Measurements from ENCODE around the gene LRRFIP2. TPM values are rescaled to one million over a fixed set of nuclear protein-coding genes. Genes with fewer than 3 reads are reported as not detected.

The LRRFIP2 gene
- total RNA-seq, 1 experiment from 2014 or later: 19.7 TPM

DNA sequence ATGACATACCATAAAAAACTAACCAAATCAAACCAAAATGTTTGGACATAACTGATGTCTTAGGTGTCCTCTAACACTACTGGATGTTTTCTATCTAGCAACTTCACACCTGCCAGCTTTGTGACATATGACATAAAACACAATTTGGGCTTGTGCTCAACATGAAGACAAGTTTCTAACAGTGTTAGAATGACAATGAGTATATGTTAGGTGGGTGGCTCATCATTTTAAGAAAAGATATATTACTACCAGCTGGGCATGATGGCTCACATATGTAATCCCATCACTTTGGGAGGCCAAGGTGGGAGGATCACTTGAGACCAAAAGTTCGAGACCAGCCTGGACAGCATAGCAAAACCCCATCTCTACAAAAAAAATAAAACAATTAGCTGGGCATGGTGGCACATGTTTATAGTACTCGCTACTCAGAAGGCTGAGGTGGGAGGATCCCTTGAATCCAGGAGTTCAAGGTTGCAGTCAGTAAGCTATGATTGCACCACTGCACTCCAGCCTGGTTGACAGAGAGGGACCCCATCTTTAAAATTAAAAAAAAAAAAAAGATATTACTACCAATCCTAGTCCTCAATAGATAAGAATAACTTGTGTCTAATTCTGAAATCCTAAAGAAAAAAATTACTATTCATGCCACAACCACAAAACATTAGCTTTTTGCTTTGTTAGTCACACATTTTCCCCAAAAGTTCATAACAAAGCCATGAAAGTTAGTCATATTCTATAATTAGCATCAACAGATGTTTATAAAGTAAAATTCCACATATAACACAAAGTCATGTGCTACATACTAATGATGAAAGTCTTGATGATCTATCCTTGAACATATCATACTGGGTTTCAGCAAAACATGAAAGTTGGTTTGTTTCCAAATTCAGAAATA, 59.9 kb downstream of the LRRFIP2 start:
- peak; percentile 2 for DNase-seq (ENCODE audit: low spot score)

DNA sequence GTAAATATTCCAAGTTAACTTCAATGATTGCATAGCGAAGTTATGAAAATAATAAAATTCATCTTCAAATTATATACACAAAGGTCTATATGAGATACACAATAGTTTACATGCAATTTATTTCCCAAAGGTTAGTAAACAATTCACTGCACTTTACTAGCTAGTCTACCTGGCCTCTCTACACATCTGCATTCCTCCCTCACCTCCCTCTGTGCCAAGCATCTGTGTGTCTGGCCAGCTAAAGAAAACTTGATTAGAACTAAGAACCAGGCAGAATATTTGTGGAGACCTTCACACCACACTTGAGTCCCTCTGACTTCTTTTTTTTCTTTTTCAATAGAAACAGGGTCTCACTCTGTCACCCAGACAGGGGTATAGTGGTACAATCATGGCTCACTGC, 61.4 kb downstream of the LRRFIP2 start:
- DNase-seq (ENCODE audit: low spot score): no peak

DNA sequence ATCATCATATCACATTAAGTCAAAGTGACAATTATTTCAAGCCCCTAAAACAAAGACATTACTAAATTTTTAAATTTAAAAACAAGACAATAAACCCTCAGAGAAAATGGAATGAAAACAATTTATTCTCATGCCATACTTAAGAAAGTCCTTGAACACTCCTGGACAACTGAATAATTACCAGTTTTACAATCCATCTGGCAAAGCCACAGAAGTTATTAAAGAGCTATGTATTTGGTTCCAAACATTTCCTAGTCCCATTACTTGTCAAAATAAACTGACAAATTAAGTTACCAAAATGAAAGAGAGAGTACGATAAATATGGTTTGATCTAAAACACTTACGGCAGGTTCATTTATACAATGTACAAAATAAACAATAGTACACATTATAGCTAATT, 63.2 kb downstream of the LRRFIP2 start:
- no peak for DNase-seq (ENCODE audit: low spot score)

DNA sequence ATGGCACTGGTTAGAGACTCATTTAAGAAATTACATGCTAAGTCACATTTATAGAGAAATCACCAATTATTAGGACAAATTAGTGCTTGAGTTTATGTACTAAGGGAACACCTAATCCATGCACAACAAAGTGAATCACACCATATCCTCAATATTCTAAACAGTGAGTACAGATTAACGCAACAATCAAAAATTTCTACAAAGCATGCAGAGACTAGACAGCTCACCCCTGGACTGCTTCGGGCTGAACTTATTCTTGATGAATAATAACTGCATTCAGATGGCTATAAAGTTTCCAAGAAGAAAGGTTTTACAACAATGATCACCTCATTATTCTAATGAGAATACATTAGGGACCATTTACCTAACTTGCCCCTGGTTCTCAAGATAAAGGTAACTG, 66.5 kb downstream of the LRRFIP2 start:
- DNase-seq (ENCODE audit: low spot score): no peak

DNA sequence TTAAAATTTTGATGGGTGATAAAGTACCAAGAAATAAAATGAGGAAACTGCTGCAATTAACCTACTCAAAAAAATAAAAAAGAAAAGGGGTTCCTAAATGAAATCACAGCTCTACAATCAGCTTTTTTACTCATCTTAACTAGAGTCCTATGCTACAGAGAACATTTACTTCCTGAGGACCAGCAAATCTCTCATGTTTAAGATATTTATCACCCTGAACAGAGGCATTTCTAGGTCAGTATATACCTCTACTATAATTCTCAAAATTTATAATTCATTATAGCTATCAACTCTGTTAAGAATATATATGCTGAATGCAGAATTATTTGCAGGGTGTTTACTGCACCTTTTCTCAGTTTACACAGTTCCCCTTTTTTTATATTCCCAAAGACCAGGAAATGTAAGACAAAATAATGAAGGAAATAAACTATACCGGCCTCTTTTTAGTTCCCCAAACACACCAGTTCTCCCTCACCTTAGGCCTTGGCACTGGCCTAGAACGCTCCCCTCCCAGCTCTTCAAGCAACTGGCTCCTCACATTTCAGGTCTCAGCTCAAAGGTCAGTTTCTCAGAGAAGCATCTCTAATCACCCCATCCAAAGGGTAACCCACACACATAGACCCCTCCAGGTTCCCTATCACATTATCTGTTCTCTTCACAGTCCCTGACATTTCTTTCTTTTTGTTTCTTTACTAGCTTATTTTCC, 71.1 kb downstream of the LRRFIP2 start:
- no peak for DNase-seq (ENCODE audit: low spot score)

DNA sequence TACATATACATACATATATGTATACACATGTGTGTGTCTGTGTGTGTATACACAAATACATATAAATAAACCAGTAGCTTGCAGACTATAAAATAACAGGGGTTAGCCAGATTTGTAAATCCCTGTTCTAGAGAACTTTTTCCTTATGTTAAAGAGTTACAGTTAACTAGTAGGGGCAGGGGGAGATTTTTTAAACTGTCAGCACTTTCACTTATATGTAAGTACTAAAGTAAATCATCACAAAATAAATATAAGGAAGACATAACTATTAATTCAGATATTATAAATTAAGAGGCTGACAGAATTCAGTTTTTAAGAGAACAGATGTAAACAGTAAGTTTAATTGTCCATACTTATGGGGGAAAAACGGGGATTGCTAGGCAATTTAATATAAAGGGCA, 74.0 kb downstream of the LRRFIP2 start:
- no peak for DNase-seq (ENCODE audit: low spot score)

DNA sequence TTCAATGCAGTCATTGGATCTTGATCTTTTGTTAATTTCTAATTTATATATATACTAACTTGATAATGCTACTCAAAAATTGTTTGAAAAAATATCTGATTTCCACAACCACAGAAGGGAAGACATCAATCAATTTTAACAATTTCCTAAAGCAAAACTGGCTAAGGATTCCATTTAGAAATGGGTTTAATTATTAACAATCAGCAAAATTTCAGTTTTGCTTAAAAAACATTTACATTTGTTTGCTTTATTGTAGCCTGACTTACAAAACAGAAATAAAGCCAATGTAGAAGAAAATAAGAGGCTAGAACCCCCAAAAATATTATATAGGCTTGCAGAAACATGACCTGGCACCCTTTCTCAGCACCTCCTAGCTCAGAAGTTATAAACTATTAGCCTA, 74.9 kb downstream of the LRRFIP2 start:
- no peak for DNase-seq (ENCODE audit: low spot score)

DNA sequence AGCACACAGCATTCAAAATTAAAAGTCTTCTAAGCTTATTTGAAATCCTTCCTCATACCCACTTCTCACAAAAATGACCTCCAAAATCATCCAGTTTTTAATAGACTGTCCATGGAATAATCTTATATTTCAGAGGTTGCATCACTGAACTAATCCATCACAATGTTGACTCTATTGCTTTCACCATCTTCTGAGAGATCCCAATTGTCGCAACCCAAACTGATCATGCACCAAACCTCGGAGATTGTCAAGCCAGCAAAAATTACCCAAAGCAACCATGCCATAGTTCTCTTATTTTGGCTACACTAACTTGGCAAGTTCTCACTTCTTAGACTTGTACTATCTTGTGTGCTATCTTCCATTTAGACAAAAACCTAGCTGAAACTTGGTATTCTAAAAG, 75.5 kb downstream of the LRRFIP2 start:
- no peak for DNase-seq (ENCODE audit: low spot score)

DNA sequence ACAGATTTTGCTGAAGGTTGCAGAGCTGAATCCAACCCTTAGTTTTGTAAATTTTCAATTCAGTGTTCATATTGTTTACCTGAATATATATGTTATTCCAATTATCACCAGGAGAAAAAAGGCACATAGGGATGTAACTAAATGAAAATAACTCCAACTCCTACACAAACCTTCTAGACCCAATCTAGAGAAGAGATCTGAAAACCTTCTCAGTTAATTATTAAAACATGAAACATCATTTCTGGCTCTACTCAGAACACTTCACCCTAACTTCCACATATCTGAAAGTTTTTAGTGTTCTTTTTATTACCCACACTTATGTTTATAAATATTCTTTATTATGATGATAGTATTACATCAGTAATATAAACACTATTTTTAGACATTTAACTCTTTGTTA, 76.6 kb downstream of the LRRFIP2 start:
- no peak for DNase-seq (ENCODE audit: low spot score)

DNA sequence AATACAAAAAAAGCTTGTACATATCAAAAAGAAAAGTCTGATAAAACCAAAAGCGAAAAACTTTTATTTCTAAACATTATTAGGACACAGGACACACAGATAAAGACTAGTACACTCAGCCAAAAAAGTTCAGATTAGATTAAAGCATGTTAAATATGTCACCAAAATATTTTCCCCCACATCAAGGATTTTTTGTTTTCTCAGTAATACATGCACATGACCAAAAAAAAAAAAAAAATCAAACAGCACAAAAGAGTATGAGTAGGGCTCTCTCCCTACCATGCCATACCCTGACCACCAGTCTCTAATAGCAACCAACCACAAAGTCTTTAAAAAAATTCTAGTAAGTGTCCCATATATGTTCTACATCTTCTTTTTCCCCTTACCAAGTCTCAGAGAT, 77.4 kb downstream of the LRRFIP2 start:
- no peak for DNase-seq (ENCODE audit: low spot score)

DNA sequence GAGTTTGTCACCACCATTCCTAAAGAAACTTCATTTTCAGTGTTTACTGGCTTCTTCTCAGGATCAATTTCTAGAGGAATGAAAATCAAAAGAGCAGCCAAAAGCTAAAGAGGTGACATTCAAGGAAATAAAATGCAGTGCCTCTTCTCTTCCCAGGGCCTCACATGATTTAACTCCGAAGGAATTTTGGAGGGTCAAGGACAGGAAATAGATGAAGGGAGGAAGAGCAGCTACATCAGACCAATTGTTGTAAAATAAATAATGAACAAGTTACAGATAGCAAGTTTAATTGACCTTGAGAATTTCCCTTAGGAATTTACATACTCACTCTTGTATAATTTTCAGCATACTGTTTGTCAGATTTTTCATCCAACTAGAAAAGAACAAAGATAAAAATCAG, 78.1 kb downstream of the LRRFIP2 start:
- no peak for DNase-seq (ENCODE audit: low spot score)

DNA sequence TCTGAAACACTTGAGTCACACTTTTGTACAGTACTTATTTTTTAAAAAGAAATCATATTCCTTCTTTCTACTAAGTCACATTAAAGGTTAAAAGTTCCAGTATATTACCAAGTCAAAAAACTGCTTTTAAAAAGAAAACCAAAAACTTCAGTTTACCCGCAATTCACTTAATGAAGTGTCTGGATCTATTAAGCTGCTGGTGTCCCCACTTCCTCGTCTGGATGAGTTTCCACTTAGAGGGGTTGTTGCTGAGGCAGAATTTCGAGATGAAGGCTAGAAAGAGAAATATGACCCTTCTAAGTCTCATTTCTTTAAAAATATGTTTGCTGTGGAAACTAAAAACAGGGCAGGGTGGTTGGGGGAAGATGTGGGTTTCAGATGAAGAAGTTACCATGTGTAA, 79.7 kb downstream of the LRRFIP2 start:
- DNase-seq (ENCODE audit: low spot score): no peak

DNA sequence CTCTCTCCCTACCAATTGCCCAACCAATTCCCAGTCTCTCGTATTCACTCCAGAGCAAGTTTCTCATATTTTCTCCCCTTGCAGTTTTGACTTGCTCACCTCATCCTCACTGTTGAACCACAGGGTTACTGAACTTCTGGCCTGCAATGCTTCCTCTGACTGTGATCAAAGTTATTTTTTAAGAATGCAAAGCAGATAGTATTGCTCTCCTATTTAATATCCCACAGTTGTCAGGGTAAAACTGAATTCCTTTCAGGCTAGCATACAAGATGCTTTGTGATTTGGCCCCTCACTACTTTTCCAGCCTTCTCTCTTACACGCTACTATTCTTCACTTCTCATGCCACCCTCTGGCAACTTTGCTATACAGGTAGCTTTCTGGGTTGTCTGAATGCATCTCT, 80.9 kb downstream of the LRRFIP2 start:
- DNase-seq (ENCODE audit: low spot score): no peak

DNA sequence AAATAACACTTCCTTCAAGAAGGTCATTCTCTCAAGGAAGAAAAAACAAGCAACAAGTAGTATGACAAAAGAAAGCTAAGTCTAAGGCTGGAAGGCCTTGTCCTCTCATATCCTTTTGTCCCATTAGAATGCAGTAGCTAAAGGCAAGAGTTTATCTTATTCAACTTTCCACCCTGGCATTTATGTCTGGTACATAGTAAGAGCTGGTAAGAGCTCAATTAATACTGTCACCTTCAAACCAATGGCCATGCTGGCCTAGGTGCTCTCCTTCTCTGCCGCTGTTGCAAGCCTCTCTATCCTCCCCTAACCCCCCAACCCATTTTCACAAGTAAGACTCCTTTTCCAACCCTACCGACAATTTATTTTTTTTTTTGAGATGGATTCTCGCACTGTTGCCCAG, 81.9 kb downstream of the LRRFIP2 start:
- DNase-seq (ENCODE audit: low spot score): no peak

DNA sequence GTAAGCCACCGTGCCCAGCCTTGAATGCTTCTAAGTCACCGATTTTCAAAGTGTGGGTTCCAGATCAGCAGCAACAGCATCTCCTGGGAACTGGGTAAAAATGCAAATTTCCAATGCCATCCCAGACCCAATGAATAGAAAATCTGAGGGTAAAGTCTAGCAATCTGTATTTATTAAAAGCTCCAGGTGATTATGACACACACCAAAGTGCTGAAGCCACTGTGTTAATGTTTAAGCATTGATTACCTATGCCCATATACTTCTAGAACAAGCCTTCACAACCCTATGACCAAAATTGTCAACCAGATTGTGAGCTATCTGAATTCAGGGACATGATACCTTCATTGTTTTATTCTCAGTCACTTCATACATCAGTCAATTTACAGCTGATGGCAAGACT, 86.5 kb downstream of the LRRFIP2 start:
- DNase-seq (ENCODE audit: low spot score): no peak

DNA sequence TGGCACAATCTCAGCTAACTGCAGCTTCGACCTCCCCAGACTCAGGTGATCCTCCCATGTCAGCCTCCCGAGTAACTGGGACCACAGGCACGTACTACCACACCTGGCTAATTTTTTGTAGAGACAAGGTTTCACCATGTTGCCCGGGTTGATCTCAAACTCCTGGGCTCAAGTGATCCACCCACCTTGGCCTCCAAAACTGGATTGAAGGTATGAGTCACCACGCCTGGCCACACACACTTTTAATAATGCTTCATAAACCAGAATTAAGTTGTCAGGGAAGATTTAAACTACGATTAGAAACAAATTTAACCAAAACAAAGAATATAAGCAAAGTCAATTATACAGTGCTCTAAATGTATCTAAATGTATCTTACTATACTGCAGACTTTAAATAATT, 87.5 kb downstream of the LRRFIP2 start:
- no peak for DNase-seq (ENCODE audit: low spot score)

DNA sequence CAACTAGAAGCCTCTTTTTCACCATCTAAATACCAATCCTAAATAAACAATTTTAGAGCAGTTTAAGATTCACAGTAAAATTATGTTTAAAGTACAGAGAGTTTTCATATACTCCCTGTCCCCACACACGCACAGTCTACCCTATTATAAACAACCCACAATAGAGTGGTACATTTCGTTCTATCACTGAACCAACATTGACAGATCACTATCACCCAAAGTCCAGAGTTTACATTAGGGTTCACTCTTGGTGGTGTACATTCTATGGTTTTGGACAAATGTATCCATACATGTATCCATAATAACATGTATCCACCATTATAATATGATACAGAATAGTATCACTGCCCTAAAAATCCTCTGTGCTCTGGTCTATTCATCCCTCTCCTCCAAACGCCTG, 92.1 kb downstream of the LRRFIP2 start:
- no peak for DNase-seq (ENCODE audit: low spot score)

DNA sequence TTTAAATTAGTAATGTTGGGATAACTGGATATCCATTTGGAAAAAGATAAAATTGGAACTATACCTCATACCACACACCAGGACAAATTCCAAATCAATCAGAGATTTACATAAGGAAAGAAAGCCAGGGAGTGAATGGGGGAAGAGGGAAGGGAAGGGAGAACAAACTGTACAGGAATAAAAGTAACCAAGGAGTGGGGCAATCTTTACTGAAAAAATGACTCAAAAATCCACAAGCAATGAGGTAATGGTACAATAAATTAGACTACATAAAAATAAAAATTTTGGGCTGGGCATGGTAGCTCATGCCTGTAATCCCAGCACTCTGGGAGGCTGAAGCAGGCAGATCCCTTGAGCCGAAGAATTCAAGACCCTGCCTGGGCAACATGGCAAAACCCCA, 98.4 kb downstream of the LRRFIP2 start:
- no peak for DNase-seq (ENCODE audit: low spot score)

DNA sequence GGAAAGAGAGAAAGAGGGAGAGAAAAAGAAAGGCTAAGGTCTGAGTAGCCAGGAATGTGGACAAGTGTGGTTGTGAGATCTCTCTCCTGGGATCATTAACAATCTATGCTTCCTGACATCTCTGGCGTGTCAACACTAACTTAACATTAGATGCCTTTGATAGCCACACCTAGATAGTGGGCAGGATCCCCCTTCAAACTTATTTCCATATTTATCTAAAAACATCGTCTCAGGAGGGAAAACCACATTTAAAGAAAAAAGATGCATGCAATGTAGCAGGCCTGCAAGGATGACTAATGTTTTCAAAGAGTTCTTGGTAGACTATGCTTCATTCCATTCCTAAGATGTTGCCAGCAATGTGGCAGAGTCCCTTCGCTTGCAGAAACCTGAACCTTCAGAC, 100.2 kb downstream of the LRRFIP2 start:
- DNase-seq (ENCODE audit: low spot score): peak; percentile 42

DNA sequence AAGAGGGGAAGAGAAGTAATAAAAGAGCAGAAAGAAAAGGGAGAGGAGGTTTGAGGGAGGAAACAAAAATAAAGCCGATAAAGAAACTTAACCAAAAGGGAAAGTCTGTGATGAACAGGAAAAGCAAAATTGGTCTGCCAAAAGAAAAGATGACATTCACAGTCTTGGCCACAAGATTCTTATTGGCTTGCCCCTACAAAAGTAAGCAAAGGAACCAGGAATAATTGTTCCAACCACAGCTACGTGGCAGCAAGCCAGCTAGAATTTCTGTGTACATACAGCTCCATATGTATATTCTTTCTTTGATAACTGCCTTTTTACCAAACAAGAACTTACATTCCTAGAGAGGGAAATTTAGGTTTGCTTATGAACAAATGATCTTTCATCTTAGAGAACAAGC, 101.5 kb downstream of the LRRFIP2 start:
- peak; percentile 72 for DNase-seq (ENCODE audit: low spot score)

DNA sequence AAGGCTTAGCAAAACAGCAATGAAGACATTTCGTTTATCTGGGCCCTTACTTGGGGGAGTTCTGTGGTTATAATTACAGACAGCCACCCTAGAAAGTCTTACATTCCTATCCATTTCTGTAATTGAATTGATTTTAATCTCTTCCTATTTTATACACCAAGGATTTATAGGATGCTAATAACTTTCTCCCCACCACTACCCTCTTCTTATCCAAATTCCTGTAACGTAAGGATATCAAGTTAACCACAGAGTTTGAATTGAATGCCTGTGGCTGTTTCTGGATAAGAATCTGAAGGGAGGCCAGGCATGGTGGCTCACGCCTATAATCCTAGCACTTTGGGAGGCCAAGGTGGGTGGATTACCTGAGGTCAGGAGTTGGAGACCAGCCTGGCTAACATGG, 102.5 kb downstream of the LRRFIP2 start:
- peak; percentile 6 for DNase-seq (ENCODE audit: low spot score)

DNA sequence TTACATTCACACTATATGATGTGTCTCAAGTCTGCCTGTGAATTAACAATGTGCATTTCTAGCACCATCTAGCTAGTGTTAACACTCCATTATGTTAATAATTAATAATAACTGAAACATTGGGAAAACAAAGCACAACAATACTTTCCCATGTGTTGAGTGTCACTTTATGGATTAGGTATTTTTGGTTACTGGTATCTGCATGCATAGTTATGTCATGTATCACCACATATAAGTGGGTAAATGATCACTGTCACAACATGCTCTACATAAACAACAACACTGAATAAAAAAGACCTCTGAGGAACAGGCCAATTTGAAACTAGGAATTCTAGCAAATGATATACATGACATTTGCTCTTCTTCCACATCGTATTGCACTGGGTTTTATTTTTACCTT, 106.4 kb downstream of the LRRFIP2 start:
- DNase-seq (ENCODE audit: low spot score): no peak

DNA sequence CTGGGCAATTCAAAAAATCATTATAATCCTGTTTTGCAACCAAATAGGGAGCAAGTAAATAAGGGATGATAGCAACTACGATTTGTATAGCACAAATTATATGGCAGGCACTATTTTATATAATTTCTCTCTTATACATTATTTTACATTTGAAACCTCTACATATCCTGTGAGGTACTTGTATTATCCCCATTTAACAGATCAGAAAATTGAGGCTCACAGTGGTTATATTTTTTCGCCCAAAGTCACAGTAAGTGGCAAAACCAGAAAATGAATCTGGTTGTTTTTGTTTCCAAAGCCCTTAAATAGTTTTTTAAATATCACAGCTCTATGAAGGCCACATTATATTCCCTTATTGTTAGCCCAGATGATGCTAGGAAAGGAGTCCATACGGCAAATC, 106.8 kb downstream of the LRRFIP2 start:
- no peak for DNase-seq (ENCODE audit: low spot score)
